ENCODE measurements around the gene CGGBP1.

CGGBP1 gene, protein sequence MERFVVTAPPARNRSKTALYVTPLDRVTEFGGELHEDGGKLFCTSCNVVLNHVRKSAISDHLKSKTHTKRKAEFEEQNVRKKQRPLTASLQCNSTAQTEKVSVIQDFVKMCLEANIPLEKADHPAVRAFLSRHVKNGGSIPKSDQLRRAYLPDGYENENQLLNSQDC

DNA sequence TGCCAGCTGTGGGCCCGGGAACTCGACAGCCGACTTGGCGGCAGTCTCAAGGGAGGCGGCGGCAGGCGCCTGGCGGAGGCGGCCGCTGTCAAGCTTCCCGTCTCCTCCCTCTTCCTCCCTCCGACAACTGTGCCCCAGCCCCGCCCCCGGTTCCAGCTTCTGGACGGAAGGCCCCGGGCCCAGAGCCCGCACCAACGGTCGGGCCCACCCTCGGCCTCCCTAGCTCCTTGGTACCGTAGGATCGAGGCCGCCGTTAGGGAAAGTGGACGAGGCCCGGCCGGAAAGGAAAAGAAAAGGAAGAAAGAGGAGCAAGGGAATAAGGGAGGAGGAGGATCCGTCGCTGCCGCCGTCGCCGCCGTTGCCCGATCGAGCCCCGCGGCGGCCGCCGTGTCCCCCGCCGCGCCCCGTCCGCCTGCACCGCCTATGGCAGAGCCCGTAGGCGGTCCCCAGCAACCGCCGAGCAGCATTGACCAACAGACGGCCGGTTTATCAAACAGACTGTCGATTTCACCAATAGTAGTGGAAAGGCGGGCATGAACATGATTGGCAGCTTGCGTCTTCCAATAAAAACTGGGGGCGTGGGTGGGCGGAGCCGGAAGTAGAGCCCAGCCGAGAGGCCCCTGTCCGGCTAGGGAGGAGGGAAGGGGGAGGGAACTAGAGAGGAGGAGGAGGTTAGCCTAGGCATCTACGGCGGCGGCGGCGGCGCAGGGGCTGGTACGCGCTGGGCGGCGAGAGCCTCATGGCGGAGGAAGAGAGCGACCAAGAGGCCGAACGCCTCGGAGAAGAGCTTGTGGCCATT is at the start of gene CGGBP1, which contains the start of gene ZNF654:
Gene CGGBP1 (minus strand): TSS at position 425 of the 799 bp plus-strand sequence. CDS start 3,029 bp downstream, outside the sequence.
Gene ZNF654 (plus strand): TSS at position 675 of the 799 bp plus-strand sequence. CDS start 65 bp downstream, at position 740.
- peak within 1 kb of the TSS; percentile 94 for H3K27ac ChIP-seq
- TF ChIP-seq, protein P1, sequence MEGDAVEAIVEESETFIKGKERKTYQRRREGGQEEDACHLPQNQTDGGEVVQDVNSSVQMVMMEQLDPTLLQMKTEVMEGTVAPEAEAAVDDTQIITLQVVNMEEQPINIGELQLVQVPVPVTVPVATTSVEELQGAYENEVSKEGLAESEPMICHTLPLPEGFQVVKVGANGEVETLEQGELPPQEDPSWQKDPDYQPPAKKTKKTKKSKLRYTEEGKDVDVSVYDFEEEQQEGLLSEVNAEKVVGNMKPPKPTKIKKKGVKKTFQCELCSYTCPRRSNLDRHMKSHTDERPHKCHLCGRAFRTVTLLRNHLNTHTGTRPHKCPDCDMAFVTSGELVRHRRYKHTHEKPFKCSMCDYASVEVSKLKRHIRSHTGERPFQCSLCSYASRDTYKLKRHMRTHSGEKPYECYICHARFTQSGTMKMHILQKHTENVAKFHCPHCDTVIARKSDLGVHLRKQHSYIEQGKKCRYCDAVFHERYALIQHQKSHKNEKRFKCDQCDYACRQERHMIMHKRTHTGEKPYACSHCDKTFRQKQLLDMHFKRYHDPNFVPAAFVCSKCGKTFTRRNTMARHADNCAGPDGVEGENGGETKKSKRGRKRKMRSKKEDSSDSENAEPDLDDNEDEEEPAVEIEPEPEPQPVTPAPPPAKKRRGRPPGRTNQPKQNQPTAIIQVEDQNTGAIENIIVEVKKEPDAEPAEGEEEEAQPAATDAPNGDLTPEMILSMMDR (conservative IDR thresholded peaks at IDR 0.05): no peak

DNA sequence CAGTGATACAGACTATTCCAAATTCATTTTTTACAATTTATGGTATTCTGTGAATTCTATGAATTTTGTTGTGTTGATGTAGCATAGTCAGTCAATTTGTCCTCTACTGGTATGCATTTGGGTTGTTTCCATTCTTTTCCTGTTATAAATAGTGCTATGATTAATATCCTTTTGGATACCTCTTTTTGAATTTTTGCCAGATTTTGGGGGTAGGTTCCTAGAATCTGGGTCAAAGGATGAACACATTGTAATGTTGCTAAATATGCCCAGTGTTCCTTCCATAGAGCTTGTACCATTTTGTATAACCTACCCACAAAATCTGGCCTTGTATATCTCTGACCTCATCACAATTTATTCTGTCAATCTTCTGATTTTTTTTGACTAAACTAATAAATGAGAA is 46.5 kb upstream of the CGGBP1 start:
- no peak overlapping the region for H3K27ac ChIP-seq
- TF ChIP-seq, protein P1 (conservative IDR thresholded peaks at IDR 0.05): no peak

DNA sequence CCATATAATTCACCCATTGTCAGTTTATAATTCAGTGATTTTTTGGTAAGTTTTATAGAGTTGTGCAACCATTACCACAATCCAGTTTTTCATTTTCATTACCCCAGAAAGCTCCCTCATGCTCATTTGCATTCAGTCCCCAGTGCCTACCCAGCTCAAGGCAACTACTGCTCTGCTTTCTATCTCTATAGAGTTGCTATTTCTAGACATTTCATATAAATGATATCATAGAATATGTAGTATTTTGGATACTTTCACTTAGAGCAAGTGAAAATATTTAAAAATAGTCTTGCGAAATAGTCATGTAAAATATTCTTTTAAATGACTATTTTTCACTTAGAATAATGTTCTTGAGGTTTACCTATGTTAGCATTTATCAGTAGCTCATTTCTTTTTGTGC is 42.3 kb upstream of the CGGBP1 start:
- TF ChIP-seq, protein P1 (conservative IDR thresholded peaks at IDR 0.05): no peak
- no peak overlapping the region for H3K27ac ChIP-seq

DNA sequence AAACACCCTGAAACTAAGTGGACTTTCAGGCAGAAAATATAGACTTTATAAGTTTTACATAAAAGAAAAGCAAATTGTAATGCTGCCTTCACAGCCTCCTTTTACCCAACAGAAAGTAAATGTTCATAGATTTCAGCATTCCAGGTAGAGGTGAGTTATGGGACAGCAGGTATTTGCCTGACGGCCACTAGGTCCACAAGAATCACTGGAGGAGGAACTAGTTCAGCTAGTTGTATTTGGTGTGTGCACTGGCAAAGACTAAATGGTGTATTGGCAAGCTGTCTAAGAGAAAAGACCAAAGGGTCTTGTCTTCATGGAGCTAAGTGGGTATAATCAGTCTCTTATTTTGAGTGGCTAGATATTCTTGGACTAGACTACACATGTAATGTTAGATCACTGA is 34.5 kb upstream of the CGGBP1 start:
- peak overlapping the region; percentile 4 for H3K27ac ChIP-seq
- TF ChIP-seq, protein P1 (conservative IDR thresholded peaks at IDR 0.05): no peak

DNA sequence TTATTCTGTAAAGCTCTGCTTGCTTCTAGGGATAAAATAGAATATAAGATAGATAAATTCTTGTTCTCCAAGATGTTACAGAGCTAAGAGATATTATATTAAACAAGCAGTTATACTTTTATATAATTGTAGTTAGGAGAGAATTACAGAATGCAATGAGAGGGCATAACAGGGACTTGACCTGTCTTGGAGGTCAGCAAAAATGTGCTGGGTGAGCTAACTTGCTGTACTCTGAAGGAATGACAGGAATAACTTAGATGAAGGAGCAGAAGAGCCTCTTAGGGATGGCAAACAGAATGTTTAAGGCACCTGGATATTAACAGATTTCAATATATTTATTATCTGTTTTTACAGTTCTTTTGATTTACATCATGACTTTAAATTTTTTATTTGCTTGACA is 33.5 kb upstream of the CGGBP1 start:
- no peak overlapping the region for H3K27ac ChIP-seq
- TF ChIP-seq, protein P1 (conservative IDR thresholded peaks at IDR 0.05): no peak

DNA sequence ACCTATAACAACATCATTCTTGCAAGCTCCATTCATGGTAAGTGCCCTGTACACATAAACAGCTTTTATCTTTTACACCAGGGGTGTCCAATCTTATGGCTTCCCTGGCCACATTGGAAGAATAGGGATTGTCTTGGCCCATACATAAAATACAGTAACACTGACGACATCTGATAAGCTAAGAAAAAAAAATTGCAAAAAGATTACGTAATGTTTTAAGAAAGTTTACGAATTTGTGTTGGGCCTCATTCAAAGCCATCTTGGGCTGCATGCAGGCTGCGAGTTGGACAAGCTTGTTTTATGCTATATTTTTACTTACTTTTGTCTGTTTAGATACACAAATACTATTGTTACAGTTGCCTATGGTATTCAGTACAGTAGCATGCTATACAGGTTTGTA is 31.9 kb upstream of the CGGBP1 start:
- no peak overlapping the region for H3K27ac ChIP-seq
- TF ChIP-seq, protein P1 (conservative IDR thresholded peaks at IDR 0.05): no peak

DNA sequence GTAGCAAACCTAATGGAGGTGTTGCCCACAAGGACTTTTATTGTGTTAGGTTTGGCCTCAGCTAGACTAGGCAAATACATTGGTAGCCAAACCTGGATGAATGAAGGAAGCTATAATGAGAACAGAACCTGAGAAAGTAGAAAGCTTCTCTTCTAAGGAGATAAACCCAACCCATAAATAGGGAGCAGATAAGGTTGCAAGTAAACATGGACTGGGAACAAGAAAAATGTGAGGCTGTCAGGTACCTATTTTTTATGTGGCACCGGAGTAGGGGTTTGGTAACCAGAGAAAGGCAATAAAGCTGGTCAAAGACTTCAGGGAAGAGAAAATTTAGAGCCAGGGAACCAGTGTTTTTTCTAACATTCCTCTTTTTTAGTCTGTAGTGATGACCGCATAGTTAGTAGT is 25.3 kb upstream of the CGGBP1 start:
- peak overlapping the region; percentile 9; the same call in 1 of the 2 replicates for H3K27ac ChIP-seq
- TF ChIP-seq, protein P1 (conservative IDR thresholded peaks at IDR 0.05): no peak

Data from VCaP (cell line).